ENCODE data around the gene RTN1. TPM values are rescaled to one million over a fixed set of nuclear protein-coding genes. Genes with fewer than 3 reads are reported as not detected.

The RTN1 gene
- total and polyA plus RNA-seq, 12 donors, result 0.40 to 5.5 (median 0.91) TPM

DNA sequence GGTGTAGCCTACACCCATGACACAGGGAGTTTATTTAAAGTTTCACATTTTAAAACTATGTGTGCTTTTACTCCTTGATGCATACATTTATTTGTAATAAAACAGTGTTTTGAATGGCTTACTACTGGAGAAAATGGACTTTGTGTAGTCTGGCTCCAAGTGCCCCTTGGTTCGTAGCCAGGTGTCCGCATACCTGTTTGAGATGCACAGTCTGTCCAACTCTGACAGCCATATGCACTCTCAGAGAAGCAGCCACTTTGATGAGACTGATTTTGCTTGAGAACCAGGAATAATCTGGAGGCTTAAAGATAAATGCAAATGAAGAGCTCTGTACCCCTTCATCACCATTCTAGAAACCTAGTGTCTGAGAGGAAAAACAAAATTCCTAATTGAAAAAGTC, 24.0 kb downstream of the RTN1 start:
- Histone ChIP-seq H3K36me3 (no peaks in the 10 kb centered on the region), H3K27me3 (no peaks in the 10 kb centered on the region), H3K4me1 (no peaks in the 10 kb centered on the region), H3K4me3 (no peak overlapping the region), H3K9me3 (no peaks in the 10 kb centered on the region), H3K27ac (no peak overlapping the region)
- intact Hi-C loops (cut with DNase I), result loop anchor here in 1 of 10 donors (10.0 kb wide), 1 partner anchor 782 kb away; no protein-coding TSS in a partner anchor
- ATAC-seq (no peak), DNase-seq (no peak)
- 86 to 95% methylated on average over 2 of the region's 2 CpGs for WGBS, 2 donors
- TF ChIP-seq CTCF (IDR thresholded peaks at IDR 0.05), result no peak

GRCh38 chr14:59845245-59845644, 25.3 kb downstream of the RTN1 start:
- WGBS, 2 donors, result 56 to 76% methylated on average over 3 of the region's 3 CpGs
- H3K9me3 ChIP-seq, result no peaks in the 10 kb centered on the region
- no peak overlapping the region for H3K4me3 ChIP-seq
- no peak for ATAC-seq
- H3K4me1 ChIP-seq, result no peaks in the 10 kb centered on the region
- no peak for DNase-seq
- no peak overlapping the region for H3K27ac ChIP-seq
- no peak for TF ChIP-seq CTCF (IDR thresholded peaks at IDR 0.05)
- H3K27me3 ChIP-seq, result no peaks in the 10 kb centered on the region
- no peaks in the 10 kb centered on the region for H3K36me3 ChIP-seq
- intact Hi-C loops (cut with DNase I), result loop anchor here in 1 of 10 donors (10.0 kb wide), 1 partner anchor 780 kb away; no protein-coding TSS in a partner anchor

GRCh38 chr14:59844186-59844812, 26.3 kb downstream of the RTN1 start:
- DNase-seq (no peak), ATAC-seq (no peak)
- H3K9me3 ChIP-seq, result no peaks in the 10 kb centered on the region
- no peak overlapping the region for H3K27ac ChIP-seq
- TF ChIP-seq CTCF (IDR thresholded peaks at IDR 0.05), result no peak
- no peaks in the 10 kb centered on the region for H3K27me3 ChIP-seq
- intact Hi-C loops (cut with DNase I), result loop anchor here in 1 of 10 donors (10.0 kb wide), 1 partner anchor 779 kb away; no protein-coding TSS in a partner anchor
- WGBS, 2 donors, result 83 to 84% methylated on average over 8 of the region's 8 CpGs
- no peak overlapping the region for H3K4me3 ChIP-seq
- no peaks in the 10 kb centered on the region for H3K4me1 ChIP-seq
- no peaks in the 10 kb centered on the region for H3K36me3 ChIP-seq

GRCh38 chr14:59836116-59836515, 34.5 kb downstream of the RTN1 start:
- Histone ChIP-seq H3K4me1 (no peaks in the 10 kb centered on the region), H3K27ac (no peak overlapping the region), H3K27me3 (peaks cover 0 to 6% (median 0%) of the 10 kb centered on the region in 7 donors), H3K4me3 (no peak overlapping the region), H3K9me3 (no peaks in the 10 kb centered on the region), H3K36me3 (no peaks in the 10 kb centered on the region)
- no peak for TF ChIP-seq CTCF (IDR thresholded peaks at IDR 0.05)
- DNase-seq, result no peak
- no peak for ATAC-seq
- WGBS, 2 donors, result 45 to 59% methylated on average over 3 of the region's 3 CpGs
- intact Hi-C loops (cut with DNase I), result no loop called here
